Spinal cord (tissue), 10 donors: ENCODE measurements around the gene FETUB. TPM values are rescaled to one million over a fixed set of nuclear protein-coding genes. Genes with fewer than 3 reads are reported as not detected.

ENCODE experiments used
- DNase-seq, 6 donors: peaks; one replicate each; pipeline versions ENCODE4 v3.0.0 to v3.0.0-alpha.2; 2013 to 2015; ENCODE audit warnings: low spot score in 6 of 6, low read depth in 4 of 6
- H3K27ac ChIP-seq: one replicate; pipeline ENCODE4 v1.5.1; 2013; ENCODE audit warnings: low read depth, low read length, control low read depth
- H3K27me3 ChIP-seq: one replicate; pipeline ENCODE4 v1.6.1; 2013; ENCODE audit warnings: low read length; ENCODE audit not compliant: control insufficient read depth, insufficient read depth
- H3K36me3 ChIP-seq: one replicate; pipeline ENCODE4 v1.6.1; 2013; ENCODE audit warnings: low read length; ENCODE audit not compliant: control insufficient read depth, insufficient read depth
- H3K4me1 ChIP-seq: one replicate; pipeline ENCODE4 v1.6.1; 2013; ENCODE audit warnings: low read length; ENCODE audit not compliant: control insufficient read depth, insufficient read depth
- H3K4me3 ChIP-seq: one replicate; pipeline ENCODE4 v1.5.1; 2013; ENCODE audit warnings: low read depth, low read length, control low read depth
- H3K9me3 ChIP-seq: one replicate; pipeline ENCODE4 v1.6.1; 2013; ENCODE audit warnings: low read length; ENCODE audit not compliant: control insufficient read depth, insufficient read depth
- WGBS: methylation state at CpG from one replicate; pipeline ENCODE4 v1.1.5; 2013; ENCODE audit warnings: missing lambda C conversion rate; ENCODE audit not compliant: insufficient coverage; 5-methylcytosine and 5-hydroxymethylcytosine counted together
- polyA plus RNA-seq, 2 donors: library from polyadenylated mRNA; unstranded; fragments of 120-200 nt; gene quantifications; one replicate each; pipeline ENCODE4 v1.2.1, GENCODE V29; 2013; ENCODE audit not compliant: insufficient read length in 2 of 2
- total RNA-seq, 2 donors: library from RNA; depleted of rRNA in 1 of 2; stranded (reverse); fragments of 120-200 nt in 1 of 2; fragments of >200 nt in 1 of 2; gene quantifications; one replicate each; pipeline versions ENCODE4 v1.2.3 to v1.2.4, GENCODE V29; 2013 to 2014
- donor health status: healthy.

FETUB gene
- total and polyA plus RNA-seq, 4 donors, result 0.11 TPM; not detected in 3

DNA sequence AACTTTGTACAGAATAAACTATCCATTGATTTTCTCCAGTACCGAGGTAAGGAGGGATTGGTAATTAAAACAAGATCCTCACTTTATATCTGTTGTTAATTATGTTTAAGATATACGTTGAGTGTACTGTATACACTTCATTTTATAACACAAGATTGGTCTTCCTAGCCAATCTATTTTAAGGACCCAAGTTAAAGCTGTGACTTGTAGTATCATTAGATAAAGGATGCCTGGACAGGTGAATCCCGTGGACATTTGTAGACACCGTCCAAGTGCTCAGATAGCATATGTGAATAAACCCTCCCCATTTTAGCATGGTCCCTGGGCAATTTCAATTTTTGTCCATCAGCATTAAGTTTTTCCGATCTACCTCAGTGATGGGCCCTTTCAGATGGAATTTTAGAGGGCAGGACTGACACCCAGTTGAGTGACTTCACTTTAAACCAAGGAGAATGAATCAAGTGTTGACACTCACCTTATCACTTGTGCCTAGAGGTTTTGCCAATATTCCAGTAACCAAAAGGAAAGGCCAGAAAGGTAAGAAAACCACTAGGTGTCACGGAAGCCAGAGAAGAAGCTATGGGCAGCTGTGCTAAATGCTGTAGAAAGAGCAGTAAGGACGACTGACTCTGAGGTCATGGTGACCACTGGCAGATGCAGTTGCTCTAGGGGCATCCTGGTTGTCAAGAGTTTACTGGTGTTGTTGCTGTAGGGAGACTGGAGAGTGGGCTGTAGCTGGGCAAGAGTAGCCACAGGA lies 18.1 kb upstream of the FETUB start:
- Histone ChIP-seq H3K4me3 (no peak overlapping the region), H3K27me3 (peaks cover 8% of the 10 kb centered on the region), H3K9me3 (no peaks in the 10 kb centered on the region), H3K36me3 (no peaks in the 10 kb centered on the region), H3K27ac (no peak overlapping the region), H3K4me1 (peaks cover 6% of the 10 kb centered on the region)
- WGBS, result 86% methylated on average over 3 of the region's 7 CpGs
- DNase-seq, result no peak

DNA sequence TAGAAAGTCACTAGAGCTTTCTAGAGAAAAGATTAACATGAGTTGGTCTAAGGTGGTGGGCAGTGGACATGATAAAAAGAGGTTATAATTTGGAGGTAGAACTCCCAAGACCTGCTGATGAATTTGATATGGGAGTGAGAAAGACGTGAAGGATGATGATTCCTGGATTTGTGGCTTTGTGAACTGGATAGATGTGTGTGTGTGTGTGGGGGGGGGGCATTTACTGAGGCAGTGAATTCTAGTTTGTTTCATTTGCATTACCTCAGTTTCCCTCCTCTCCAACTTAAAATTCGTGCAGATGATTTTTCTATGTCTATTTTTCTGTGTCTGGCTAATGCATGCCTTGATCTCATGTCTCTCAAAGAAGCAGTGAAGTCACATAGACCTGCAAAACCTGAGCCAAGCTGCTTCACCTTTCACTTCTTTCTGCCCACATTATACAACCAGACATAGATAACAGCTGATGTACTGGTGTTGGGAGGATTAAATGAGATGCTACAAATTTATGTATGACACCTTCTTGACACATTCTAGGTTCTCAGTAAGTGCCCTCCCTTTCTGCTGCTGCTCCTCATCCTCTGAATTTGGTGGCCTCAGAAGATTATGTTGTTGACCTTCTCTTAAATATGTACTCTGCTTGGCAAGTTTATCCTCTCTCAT lies 17.4 kb upstream of the FETUB start:
- Histone ChIP-seq H3K9me3 (no peaks in the 10 kb centered on the region), H3K36me3 (no peaks in the 10 kb centered on the region), H3K27ac (no peak overlapping the region), H3K27me3 (peaks cover 6% of the 10 kb centered on the region), H3K4me1 (no peaks in the 10 kb centered on the region), H3K4me3 (no peak overlapping the region)
- DNase-seq, result no peak
- WGBS, result 100% methylated on average over 1 of the region's 2 CpGs

DNA sequence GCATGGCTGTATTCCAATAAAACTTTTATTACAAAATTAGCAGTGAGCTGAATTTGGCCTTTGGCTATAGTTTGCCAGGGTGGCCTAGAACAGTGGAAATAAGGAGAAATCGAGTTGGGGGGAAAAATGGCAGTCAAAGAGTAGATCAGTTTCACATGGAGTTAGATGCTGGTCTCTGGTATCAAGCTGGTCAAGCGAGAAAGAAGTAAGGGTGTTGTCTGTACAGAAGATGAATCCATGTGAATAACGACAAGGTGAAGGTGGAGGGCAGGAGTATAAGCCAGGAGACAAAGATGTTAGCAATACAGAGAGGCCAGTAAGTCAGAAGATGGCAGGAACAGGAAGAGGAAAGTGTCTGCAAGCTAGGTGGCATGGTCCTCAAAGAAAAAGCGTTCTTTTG lies 15.6 kb upstream of the FETUB start:
- no peak for DNase-seq
- H3K4me1 ChIP-seq, result no peaks in the 10 kb centered on the region
- 89% methylated on average over 4 of the region's 4 CpGs for WGBS

DNA sequence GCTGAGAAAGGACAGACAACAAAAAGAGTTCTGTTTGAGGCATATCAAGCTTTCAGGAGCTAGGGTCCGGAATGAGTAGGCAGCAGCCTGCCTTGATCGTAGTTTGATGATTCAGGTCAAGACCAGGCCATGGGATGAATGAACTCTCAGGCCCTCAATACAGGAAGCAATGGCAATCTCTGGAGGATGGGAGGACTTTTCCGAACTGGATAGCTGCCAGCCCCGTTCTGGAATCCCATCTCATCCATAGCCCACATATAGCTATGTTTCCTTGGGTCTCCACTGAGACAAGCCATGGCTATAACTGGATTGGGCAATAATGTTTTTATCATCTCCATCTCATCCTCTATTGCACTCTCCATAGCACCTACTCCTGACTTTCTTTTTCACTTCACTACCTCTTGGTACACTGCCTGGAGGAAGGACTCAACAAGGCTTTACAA lies 14.6 kb upstream of the FETUB start:
- no peaks in the 10 kb centered on the region for H3K4me1 ChIP-seq
- DNase-seq, result no peak
- H3K36me3 ChIP-seq, result no peaks in the 10 kb centered on the region
- no peaks in the 10 kb centered on the region for H3K9me3 ChIP-seq
- no peaks in the 10 kb centered on the region for H3K27me3 ChIP-seq
- no peak overlapping the region for H3K4me3 ChIP-seq
- H3K27ac ChIP-seq, result no peak overlapping the region
- 75% methylated on average over 2 of the region's 4 CpGs for WGBS

More for the DNA sequence above, 15.6 kb upstream of the FETUB start:
- H3K9me3 ChIP-seq, result no peaks in the 10 kb centered on the region
- no peaks in the 10 kb centered on the region for H3K36me3 ChIP-seq
- no peak overlapping the region for H3K4me3 ChIP-seq
- no peak overlapping the region for H3K27ac ChIP-seq
- peaks cover 2% of the 10 kb centered on the region for H3K27me3 ChIP-seq

DNA sequence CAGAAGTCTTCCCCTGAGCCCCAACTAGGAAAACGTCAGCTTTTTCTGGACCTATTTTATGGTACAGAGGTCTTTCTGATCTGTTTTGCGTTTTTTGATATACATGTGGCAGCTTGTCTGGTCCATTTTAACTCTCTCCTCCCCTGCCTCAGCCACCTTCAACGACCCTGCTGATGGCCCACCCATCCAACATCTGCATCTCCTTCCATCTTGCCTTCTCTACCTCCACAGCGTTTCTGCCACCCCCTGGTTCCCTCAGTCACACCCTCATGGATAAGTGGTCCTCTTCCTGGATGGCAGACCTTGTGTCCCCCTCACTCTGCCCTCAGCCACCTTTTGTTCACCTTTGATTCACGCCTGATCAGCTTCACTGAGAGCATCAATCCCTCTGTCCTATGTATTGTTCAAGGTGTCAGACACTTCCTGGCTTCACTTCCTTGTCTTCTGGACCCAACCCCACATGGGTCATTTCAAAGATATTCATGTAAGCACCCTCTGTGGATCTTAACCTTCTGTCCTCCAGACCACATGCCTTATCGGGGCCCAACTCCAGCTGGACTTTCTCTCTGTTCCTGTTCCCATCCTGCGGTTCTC lies 13.8 kb upstream of the FETUB start:
- H3K4me3 ChIP-seq, result no peak overlapping the region
- no peaks in the 10 kb centered on the region for H3K27me3 ChIP-seq
- no peak for DNase-seq
- 79% methylated on average over 7 of the region's 7 CpGs for WGBS
- no peaks in the 10 kb centered on the region for H3K9me3 ChIP-seq
- no peaks in the 10 kb centered on the region for H3K36me3 ChIP-seq
- H3K27ac ChIP-seq, result no peak overlapping the region
- no peaks in the 10 kb centered on the region for H3K4me1 ChIP-seq

DNA sequence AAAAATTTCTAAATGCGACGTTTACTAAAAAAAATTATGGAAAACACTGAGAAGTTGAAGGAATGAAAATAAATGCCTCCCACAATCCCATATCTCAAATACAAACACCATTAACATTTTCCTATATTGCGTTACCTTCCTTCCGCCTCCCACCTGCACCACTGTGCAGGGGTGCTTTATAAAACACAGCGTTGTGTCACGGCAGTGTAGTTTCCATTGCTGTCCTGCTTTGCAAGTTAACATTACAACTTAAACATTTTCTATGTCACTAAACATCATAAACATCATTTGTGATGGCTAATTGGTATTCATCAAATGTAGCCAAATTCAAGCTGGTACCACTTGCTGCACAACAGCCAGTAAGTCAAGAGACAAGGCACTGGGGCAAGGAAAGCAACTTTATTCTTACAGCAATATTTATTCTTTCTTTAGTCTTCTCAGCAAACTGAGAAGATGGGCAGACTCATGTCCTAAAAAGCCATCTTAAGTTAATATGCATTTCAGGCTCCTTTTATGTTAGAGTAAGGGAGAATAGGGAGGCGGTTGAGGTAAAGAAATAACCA lies 12.3 kb upstream of the FETUB start:
- DNase-seq, result no peak
- no peaks in the 10 kb centered on the region for H3K27me3 ChIP-seq
- no peaks in the 10 kb centered on the region for H3K36me3 ChIP-seq
- no peak overlapping the region for H3K4me3 ChIP-seq
- no peaks in the 10 kb centered on the region for H3K9me3 ChIP-seq
- WGBS, result 96% methylated on average over 5 of the region's 7 CpGs
- no peak overlapping the region for H3K27ac ChIP-seq
- no peaks in the 10 kb centered on the region for H3K4me1 ChIP-seq

DNA sequence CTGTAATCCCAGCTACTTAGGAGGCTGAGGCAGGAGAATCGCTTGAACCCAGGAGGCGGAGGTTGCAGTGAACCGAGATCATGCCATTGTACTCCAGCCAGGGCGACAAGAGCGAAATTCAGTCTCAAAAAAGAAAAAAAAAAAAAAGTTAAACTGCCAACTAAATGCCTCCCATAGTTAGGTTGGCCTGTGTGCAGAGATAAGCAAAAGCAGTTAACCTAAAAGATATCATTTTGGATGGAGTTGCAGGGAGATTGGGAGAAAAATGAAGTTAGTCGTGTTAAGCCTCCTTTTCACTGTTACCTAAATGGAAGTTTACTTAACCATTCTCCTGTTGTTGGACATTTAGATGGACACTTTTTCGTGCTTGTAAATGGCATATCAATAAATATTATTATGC lies 11.4 kb upstream of the FETUB start:
- Histone ChIP-seq H3K27me3 (no peaks in the 10 kb centered on the region), H3K4me1 (no peaks in the 10 kb centered on the region), H3K27ac (no peak overlapping the region), H3K9me3 (no peaks in the 10 kb centered on the region), H3K36me3 (no peaks in the 10 kb centered on the region), H3K4me3 (no peak overlapping the region)
- WGBS, result 80% methylated on average over 1 of the region's 7 CpGs
- DNase-seq, result no peak

DNA sequence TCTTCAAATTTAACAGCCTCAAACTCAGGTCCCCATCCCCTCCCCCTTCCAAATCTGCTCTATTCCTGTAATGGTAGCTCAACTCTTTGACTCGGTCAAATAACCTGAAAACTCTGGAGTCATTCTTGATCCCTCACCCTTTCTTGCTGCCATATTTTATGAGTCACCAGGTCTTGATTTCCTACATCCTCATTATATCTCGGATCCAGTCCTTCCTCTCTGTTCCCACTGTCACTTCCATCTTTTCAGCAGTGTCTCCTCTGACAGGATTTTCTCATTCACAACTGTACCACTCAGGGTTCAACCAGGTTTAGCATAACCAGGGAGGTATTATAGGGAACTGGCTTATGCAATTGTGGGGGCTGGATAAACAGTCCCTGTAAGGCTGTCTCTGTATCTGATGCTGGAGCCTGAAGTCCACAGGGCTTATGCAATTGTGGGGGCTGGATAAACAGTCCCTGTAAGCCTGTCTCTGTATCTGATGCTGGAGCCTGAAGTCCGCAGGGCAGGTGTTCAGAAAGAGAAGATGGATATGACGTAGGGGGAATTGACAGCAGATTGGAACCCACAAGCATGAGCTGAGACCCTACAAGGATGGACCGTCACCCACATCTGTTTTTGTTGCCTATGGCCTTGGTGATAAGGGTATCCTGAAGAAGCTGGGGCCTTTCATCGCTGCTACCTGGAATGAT lies 9.1 kb upstream of the FETUB start:
- DNase-seq, result no peak
- WGBS, result 75% methylated on average over 5 of the region's 6 CpGs
- Histone ChIP-seq H3K27me3 (no peaks in the 10 kb centered on the region), H3K27ac (no peak overlapping the region), H3K9me3 (no peaks in the 10 kb centered on the region), H3K4me3 (no peak overlapping the region), H3K36me3 (no peaks in the 10 kb centered on the region), H3K4me1 (no peaks in the 10 kb centered on the region)

DNA sequence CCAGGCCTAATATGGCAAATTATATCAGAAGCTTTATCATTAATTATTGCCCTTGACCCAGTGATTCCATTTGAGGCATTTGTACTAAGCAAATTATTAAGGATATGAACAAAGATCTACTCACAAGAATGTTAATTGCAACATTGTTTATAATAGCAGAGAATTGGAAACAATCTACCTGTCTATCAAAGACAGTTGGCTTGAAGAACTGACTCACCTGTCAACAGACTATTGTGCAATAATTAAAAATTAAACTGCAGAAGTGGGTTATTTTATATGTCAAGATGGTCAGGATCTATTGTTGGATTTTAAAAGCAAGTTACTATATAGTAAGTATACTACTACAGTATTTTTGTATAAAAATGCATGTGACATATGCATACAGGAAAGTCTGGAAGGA lies 6.7 kb upstream of the FETUB start:
- no peaks in the 10 kb centered on the region for H3K27me3 ChIP-seq
- H3K4me1 ChIP-seq, result no peaks in the 10 kb centered on the region
- H3K36me3 ChIP-seq, result no peaks in the 10 kb centered on the region
- no peak overlapping the region for H3K4me3 ChIP-seq
- DNase-seq, result no peak
- H3K27ac ChIP-seq, result no peak overlapping the region
- H3K9me3 ChIP-seq, result no peaks in the 10 kb centered on the region
